Large intestine (tissue), 3 donors: ENCODE measurements around the gene HMG20A. TPM values are rescaled to one million over a fixed set of nuclear protein-coding genes. Genes with fewer than 3 reads are reported as not detected.

Source experiments
- DNase-seq, 2 donors: peaks; one replicate each; pipeline versions ENCODE4 v3.0.0 to v3.0.0-alpha.2; 2013
- H3K27ac ChIP-seq: one replicate; pipeline ENCODE4 v1.5.1; 2013; ENCODE audit warnings: low read length
- H3K27me3 ChIP-seq: 2 replicates; pipeline ENCODE4 v1.6.1; 2013; ENCODE audit warnings: low read length; ENCODE audit not compliant: control insufficient read depth, insufficient read depth
- H3K36me3 ChIP-seq: 2 replicates; pipeline ENCODE4 v1.6.1; 2013; ENCODE audit warnings: low read length; ENCODE audit not compliant: control insufficient read depth, insufficient read depth
- H3K4me1 ChIP-seq: one replicate; pipeline ENCODE4 v1.6.1; 2013; ENCODE audit warnings: low read length; ENCODE audit not compliant: control insufficient read depth, insufficient read depth
- H3K4me3 ChIP-seq: one replicate; pipeline ENCODE4 v1.5.1; 2013; ENCODE audit warnings: low read length
- H3K9me3 ChIP-seq: one replicate; pipeline ENCODE4 v1.6.1; 2013; ENCODE audit warnings: mild to moderate bottlenecking, low read depth, low read length, moderate library complexity; ENCODE audit not compliant: control insufficient read depth
- WGBS: methylation state at CpG from one replicate; pipeline ENCODE4 v1.1.5; 2013; ENCODE audit warnings: low lambda C conversion rate; ENCODE audit not compliant: insufficient coverage; 5-methylcytosine and 5-hydroxymethylcytosine counted together
- polyA plus RNA-seq: library from polyadenylated mRNA; unstranded; fragments of 120-200 nt; gene quantifications from one replicate; pipeline ENCODE4 v1.2.1, GENCODE V29; 2013

The HMG20A gene
- polyA plus RNA-seq, 1 donor = 38.8 TPM

DNA sequence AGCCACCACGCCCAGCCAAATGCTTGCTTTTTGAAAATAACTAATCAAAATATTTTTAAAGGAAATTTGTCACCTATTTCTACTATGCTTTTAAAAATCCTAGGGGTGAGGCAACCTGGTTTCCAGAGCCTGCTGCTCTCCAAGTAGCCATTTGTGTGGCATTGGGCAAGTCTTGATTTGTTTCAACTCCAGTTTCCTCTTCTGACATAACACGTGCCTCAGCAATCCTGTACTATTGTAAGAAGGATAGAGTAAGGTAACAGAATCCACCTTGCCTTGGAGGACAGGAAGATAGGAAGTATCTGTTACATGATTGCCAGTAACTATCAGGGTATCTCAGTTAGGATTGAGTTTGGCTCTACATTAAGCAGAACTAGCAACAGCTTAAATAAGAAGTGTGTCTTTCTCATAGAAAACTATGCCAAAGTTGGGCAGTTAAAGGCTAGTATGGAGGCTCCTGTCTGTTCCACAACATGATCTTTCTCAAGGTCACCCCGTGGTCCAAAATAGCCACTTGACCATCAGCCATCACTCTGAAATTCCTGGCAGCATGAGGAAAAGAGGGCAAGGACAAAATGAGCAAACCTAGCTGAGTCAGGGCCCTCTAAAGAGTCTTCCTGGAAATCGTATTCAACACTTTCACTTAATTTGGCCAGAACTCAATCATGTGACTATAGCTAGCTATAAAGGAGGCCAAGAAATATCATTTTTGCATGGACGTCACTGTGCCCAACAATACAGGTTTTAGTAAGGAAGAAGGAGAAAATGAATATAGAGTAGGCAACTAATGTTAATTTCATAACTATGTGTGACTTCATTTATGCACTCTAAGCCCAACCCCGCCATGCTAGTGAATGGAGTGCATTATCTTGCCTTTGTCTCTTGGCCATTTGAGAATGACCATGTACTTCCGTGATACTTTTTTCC is 66.1 kb downstream of the HMG20A start:
- H3K36me3 ChIP-seq = peaks cover 28% of the 10 kb centered on the region
- 60% methylated on average over 1 of the region's 7 CpGs for WGBS
- H3K27ac ChIP-seq = no peak overlapping the region
- DNase-seq = no peak
- H3K4me3 ChIP-seq = no peak overlapping the region
- no peaks in the 10 kb centered on the region for H3K4me1 ChIP-seq
- no peaks in the 10 kb centered on the region for H3K27me3 ChIP-seq
- H3K9me3 ChIP-seq = no peaks in the 10 kb centered on the region

DNA sequence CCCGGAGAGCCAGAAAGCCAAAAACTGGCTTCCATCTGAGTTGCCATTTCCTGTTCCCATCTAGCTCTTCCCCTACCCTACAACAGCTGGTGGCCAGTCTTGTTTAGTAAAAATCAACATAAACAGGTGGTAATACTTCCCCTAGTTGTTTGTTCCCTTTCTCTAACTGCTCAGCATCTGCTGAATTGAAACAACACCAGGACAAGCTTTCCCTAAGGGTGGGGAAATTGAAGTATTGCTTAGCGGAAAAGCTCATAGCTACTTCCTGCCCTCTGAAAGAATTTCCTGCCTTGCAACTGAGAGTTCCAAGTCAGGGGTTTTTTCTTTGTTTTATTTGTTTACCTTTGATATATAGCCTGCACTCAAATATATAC is 66.8 kb downstream of the HMG20A start:
- DNase-seq = peak in 1 of 2 donors; percentile 18
- H3K27ac ChIP-seq = no peak overlapping the region
- no CpG with 5 or more reads among the region's 2 CpGs for WGBS
- H3K4me3 ChIP-seq = no peak overlapping the region
- no peaks in the 10 kb centered on the region for H3K27me3 ChIP-seq
- no peaks in the 10 kb centered on the region for H3K9me3 ChIP-seq
- H3K36me3 ChIP-seq = peaks cover 28% of the 10 kb centered on the region
- no peaks in the 10 kb centered on the region for H3K4me1 ChIP-seq

- DNase-seq = no peak
- Histone ChIP-seq H3K4me3 (no peak overlapping the region), H3K36me3 (peaks cover 24% of the 10 kb centered on the region), H3K27me3 (no peaks in the 10 kb centered on the region), H3K27ac (no peak overlapping the region), H3K9me3 (no peaks in the 10 kb centered on the region), H3K4me1 (no peaks in the 10 kb centered on the region)
Observed at GRCh38 chr15:77487888-77488287, 67.2 kb downstream of the HMG20A start.

GRCh38 chr15:77489647-77490046 is 69.0 kb downstream of the HMG20A start:
- Histone ChIP-seq H3K36me3 (peaks cover 9% of the 10 kb centered on the region), H3K27me3 (no peaks in the 10 kb centered on the region), H3K9me3 (no peaks in the 10 kb centered on the region), H3K4me3 (no peak overlapping the region), H3K27ac (no peak overlapping the region), H3K4me1 (no peaks in the 10 kb centered on the region)
- 29% methylated on average over 2 of the region's 5 CpGs for WGBS
- no peak for DNase-seq

DNA sequence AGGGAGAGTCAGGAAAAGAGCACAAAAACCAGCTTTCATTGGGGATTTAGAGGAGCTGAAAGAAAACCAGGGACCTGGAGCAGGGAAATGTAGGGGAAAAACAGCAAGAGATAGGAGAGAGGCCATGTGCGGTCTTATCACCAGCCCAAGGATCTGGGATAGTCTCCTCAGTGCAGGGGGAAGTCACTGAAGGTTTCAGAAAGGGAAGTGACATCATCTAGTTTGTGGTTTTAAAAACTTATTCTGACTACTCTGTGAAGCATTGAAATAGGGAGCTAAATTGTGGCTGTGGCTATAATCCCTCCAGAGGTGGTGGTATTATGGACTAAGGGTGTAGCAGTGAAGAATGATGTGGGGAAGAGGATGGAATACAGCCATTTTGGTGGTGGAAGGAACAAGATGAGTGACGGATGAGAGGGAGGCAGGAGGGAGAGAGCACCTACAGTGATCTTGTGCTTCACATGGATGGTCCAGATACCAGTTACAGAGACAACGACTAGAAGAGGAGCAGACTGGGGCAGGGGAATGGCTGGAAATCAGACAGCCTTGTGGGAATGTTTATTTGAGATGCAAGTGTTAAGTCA is 72.7 kb downstream of the HMG20A start:
- WGBS = 43% methylated on average over 1 of the region's 3 CpGs
- H3K27me3 ChIP-seq = no peaks in the 10 kb centered on the region
- H3K9me3 ChIP-seq = no peaks in the 10 kb centered on the region
- H3K27ac ChIP-seq = no peak overlapping the region
- H3K4me3 ChIP-seq = no peak overlapping the region
- H3K4me1 ChIP-seq = peaks cover 19% of the 10 kb centered on the region
- no peaks in the 10 kb centered on the region for H3K36me3 ChIP-seq
- no peak for DNase-seq

DNA sequence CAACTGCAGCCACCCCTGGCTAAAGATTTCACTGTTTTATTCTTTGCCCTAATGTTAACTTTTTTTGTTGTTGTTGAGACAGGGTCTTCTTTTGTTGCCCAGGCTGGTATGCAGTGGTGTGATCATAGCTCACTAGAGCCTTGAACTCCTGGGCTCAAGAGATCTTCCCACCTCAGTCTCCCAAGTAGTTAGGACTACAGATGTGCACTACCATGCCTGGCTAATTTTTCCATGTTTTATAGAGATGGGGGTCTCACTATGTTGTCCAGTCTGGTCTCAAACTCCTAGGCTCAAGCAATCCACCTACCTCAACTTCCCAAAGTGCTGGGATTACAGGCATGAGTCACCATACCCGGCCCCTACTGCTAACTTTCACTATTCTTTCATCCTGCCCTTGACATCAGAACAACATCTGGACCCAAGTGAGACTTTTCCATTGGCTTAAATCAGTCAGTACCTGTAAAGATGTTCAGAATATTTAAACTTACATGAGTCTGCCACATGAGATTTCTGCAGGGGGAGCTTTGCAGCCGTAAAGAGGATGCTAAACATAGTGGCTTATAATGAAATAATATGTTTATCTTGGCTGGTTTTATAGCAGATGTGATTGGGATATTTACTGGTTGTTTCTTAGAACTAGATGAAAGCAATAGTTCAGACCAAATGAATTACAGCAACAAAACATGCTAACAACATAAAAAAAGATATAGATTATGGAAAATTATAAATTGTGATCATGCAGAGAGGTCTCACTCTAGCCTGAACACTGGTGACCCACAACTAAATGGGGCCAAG is 73.6 kb downstream of the HMG20A start:
- WGBS = 60% methylated on average over 1 of the region's 2 CpGs
- no peak overlapping the region for H3K27ac ChIP-seq
- no peak for DNase-seq

GRCh38 chr15:77494964-77495363 is 74.3 kb downstream of the HMG20A start:
- no peak for DNase-seq
- no peak overlapping the region for H3K4me3 ChIP-seq
- H3K27ac ChIP-seq = no peak overlapping the region
- no peaks in the 10 kb centered on the region for H3K9me3 ChIP-seq
- H3K4me1 ChIP-seq = peaks cover 22% of the 10 kb centered on the region
- H3K27me3 ChIP-seq = no peaks in the 10 kb centered on the region
- no peaks in the 10 kb centered on the region for H3K36me3 ChIP-seq
- no CpG with 5 or more reads among the region's 7 CpGs for WGBS

More for the DNA sequence above, 73.6 kb downstream of the HMG20A start:
- Histone ChIP-seq H3K27me3 (no peaks in the 10 kb centered on the region), H3K9me3 (no peaks in the 10 kb centered on the region), H3K4me1 (peaks cover 22% of the 10 kb centered on the region), H3K4me3 (no peak overlapping the region), H3K36me3 (no peaks in the 10 kb centered on the region)

GRCh38 chr15:77495838-77496596 is 75.3 kb downstream of the HMG20A start:
- H3K4me1 ChIP-seq = peaks cover 22% of the 10 kb centered on the region
- H3K4me3 ChIP-seq = no peak overlapping the region
- no peak overlapping the region for H3K27ac ChIP-seq
- H3K27me3 ChIP-seq = no peaks in the 10 kb centered on the region
- no peaks in the 10 kb centered on the region for H3K9me3 ChIP-seq
- 100% methylated on average over 1 of the region's 10 CpGs for WGBS
- no peak for DNase-seq
- H3K36me3 ChIP-seq = no peaks in the 10 kb centered on the region

DNA sequence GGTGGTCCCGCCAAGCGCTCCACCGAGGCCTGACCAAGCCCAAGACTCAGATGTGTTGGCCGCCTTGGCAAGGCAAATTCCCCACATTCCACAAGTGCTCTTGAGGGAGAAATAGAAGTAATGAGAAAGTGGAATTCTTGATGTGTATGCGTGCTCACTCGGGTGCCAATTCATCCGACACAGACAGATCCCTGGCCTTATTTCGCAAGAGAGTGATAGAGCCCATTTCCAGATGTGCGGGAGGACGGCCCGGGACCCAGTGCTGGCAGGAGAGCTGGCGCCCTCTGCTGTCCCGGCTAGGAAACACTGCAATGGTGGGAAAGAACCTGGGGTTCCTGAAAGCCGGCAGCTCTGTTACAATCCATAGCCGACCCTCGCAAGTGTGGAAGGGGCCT is 76.0 kb downstream of the HMG20A start:
- Histone ChIP-seq H3K4me3 (no peak overlapping the region), H3K27me3 (no peaks in the 10 kb centered on the region), H3K9me3 (no peaks in the 10 kb centered on the region), H3K27ac (peak overlapping the region; percentile 61), H3K36me3 (no peaks in the 10 kb centered on the region), H3K4me1 (peaks cover 22% of the 10 kb centered on the region)
- WGBS = 0% methylated on average over 5 of the region's 16 CpGs
- DNase-seq = peak; percentile 67 to 70
